OCI-LY7 (cell line): ENCODE measurements around the gene C1orf159.

Experiments used
- CTCF ChIP-seq: fragments of 200-600 bp; sonication (generic); conservative IDR thresholded peaks from 2 replicates; pipeline ENCODE4 v1.5.1; 2014; ENCODE audit warnings: mild to moderate bottlenecking, antibody characterized with exemption, low read length, moderate library complexity, mixed read lengths
- EZH2phosphoT487 ChIP-seq: fragments of 200-600 bp; sonication (generic); IDR thresholded peaks from 2 replicates; pipeline ENCODE4 v1.6.1; 2018; ENCODE audit warnings: low read depth, borderline replicate concordance, mild to moderate bottlenecking, mixed run types, antibody characterized with exemption, low read length, moderate library complexity, mixed read lengths

GRCh38 chr1:1117469-1117831 is 1.6 kb upstream of the C1orf159 start:
- TF ChIP-seq CTCF (no peak), EZH2phosphoT487 (no peak)
